Measurements from ENCODE around the gene CHRND.

CHRND gene

GRCh38 chr2:232485757-232486557 lies 40.0 kb upstream of the CHRND start:
- no peak for TF ChIP-seq CTCF (IDR thresholded peaks at IDR 0.05)
- H2AFZ ChIP-seq: no peak overlapping the region
- no peaks in the 10 kb centered on the region for H3K36me3 ChIP-seq (ENCODE audit: control insufficient read depth, insufficient read depth, low read length)
- no peaks in the 10 kb centered on the region for H3K4me1 ChIP-seq
- no peak overlapping the region for H3K9ac ChIP-seq
- H3K27ac ChIP-seq: no peak overlapping the region
- H3K79me2 ChIP-seq: no peaks in the 10 kb centered on the region
- no peak overlapping the region for H3K4me3 ChIP-seq (ENCODE audit: low read depth, low read length)
- H3K9me3 ChIP-seq (ENCODE audit: control insufficient read depth, low read length): no peaks in the 10 kb centered on the region
- H3K27me3 ChIP-seq (ENCODE audit: control insufficient read depth, insufficient read depth, low read length): peaks cover 3% of the 10 kb centered on the region
- no peak overlapping the region for H3K4me2 ChIP-seq (ENCODE audit: low read length)

GRCh38 chr2:232486558-232487384 lies 39.2 kb upstream of the CHRND start:
- no peak for TF ChIP-seq CTCF (IDR thresholded peaks at IDR 0.05)
- H3K27me3 ChIP-seq (ENCODE audit: control insufficient read depth, insufficient read depth, low read length): peaks cover 3% of the 10 kb centered on the region
- H3K4me2 ChIP-seq (ENCODE audit: low read length): no peak overlapping the region
- no peaks in the 10 kb centered on the region for H3K9me3 ChIP-seq (ENCODE audit: control insufficient read depth, low read length)
- H3K79me2 ChIP-seq: no peaks in the 10 kb centered on the region
- H3K27ac ChIP-seq: no peak overlapping the region
- no peaks in the 10 kb centered on the region for H3K36me3 ChIP-seq (ENCODE audit: control insufficient read depth, insufficient read depth, low read length)
- no peaks in the 10 kb centered on the region for H3K4me1 ChIP-seq
- no peak overlapping the region for H2AFZ ChIP-seq
- H3K9ac ChIP-seq: no peak overlapping the region
- H3K4me3 ChIP-seq (ENCODE audit: low read depth, low read length): no peak overlapping the region

- no peaks in the 10 kb centered on the region for H3K4me1 ChIP-seq
- TF ChIP-seq CTCF (IDR thresholded peaks at IDR 0.05): no peak
- no peaks in the 10 kb centered on the region for H3K9me3 ChIP-seq (ENCODE audit: control insufficient read depth, low read length)
- no peak within 1 kb of the TSS for H3K4me3 ChIP-seq (ENCODE audit: low read depth, low read length)
- H3K36me3 ChIP-seq (ENCODE audit: control insufficient read depth, insufficient read depth, low read length): no peaks in the 10 kb centered on the region
- H3K4me2 ChIP-seq (ENCODE audit: low read length): peak within 1 kb of the TSS; percentile 26
- H3K27ac ChIP-seq: no peak within 1 kb of the TSS
- H2AFZ ChIP-seq: no peak within 1 kb of the TSS
- no peaks in the 10 kb centered on the region for H3K79me2 ChIP-seq
- peaks cover 3% of the 10 kb centered on the region for H3K27me3 ChIP-seq (ENCODE audit: control insufficient read depth, insufficient read depth, low read length)
- no peak within 1 kb of the TSS for H3K9ac ChIP-seq
These were observed 38.4 kb upstream of the CHRND start, which contains the start of gene ECEL1 for GRCh38 chr2:232487385-232488096. Gene ECEL1, minus strand, starts transcription at chr2:232487834. Its CDS starts 1,181 bp downstream, at chr2:232486653.

- Histone ChIP-seq H3K9me3 (ENCODE audit: control insufficient read depth, low read length) (no peaks in the 10 kb centered on the region), H3K79me2 (no peaks in the 10 kb centered on the region), H3K9ac (no peak overlapping the region), H3K27ac (no peak overlapping the region), H2AFZ (no peak overlapping the region), H3K27me3 (ENCODE audit: control insufficient read depth, insufficient read depth, low read length) (peaks cover 3% of the 10 kb centered on the region), H3K4me3 (ENCODE audit: low read depth, low read length) (no peak overlapping the region), H3K4me2 (ENCODE audit: low read length) (no peak overlapping the region), H3K4me1 (no peaks in the 10 kb centered on the region), H3K36me3 (ENCODE audit: control insufficient read depth, insufficient read depth, low read length) (no peaks in the 10 kb centered on the region)
- TF ChIP-seq CTCF (IDR thresholded peaks at IDR 0.05): no peak
These were observed 37.8 kb upstream of the CHRND start for GRCh38 chr2:232488097-232488711.

Measured in parathyroid adenoma (tissue), 2 donors.